Mesenteric fat pad (tissue), 1 donor: Measurements from ENCODE around the gene DYRK1B. TPM values are rescaled to one million over a fixed set of nuclear protein-coding genes. Genes with fewer than 3 reads are reported as not detected.
"Not testable (repeated sequence)": the region's sequence is repeated elsewhere in the genome, so short reads cannot be mapped to it uniquely, and the experiment has no call there.

Source experiments
- DNase-seq: peaks from one replicate; pipeline ENCODE4 v3.0.0-alpha.2; 2020; ENCODE audit warnings: low spot score
- total RNA-seq: library from RNA; stranded (reverse); fragmentation: NEBNext Ultra II Directional; extraction: Animal tissue kit (Norgen Biotek cat#: 25700); gene quantifications from one replicate; pipeline ENCODE4 v1.2.1, GENCODE V29; 2021
- donor health status: DM: yes; HTN: yes; CAD: no.

The DYRK1B gene
- total RNA-seq, 1 donor from 2014 or later, result 8.8 TPM

DNA sequence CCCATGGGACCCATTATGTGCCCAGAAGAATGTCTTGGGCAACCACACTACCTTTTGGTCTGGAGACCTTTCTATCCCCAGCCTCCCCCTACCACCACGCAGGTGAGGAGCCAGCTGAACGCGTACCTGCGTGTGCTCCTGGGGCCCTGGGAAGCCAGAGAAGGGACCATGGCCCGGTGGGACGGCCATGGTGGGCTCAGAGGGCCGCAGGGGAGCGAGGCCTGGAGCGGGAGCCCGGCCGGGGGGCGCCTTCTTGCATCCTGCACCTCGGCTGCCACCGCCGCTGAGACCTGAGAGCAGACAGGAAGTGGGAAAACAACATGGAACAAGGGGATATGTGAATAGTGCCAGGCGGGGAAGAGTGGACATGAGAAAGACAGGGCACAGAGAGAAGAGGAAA, 2.3 kb downstream of the DYRK1B start:
- DNase-seq, result peak; percentile 71

DNA sequence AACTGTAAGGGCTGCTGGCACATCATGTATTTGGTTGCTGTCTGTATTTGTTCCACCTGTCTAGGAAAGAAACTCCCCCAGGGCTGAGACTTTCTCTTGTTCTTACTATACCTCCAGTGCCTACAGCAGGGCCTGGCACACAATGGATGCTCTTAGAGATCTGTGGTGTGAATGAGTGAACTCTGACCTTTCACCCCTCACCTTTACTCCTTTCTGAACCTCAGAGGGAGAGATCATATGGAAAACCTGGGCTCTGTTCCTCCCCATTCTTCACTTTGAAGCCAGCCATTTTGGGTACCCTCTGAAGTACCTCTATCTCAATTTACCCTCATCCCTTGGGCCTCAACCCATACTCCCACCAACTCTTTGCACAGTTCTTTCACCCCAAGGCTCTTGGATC, 3.1 kb downstream of the DYRK1B start:
- no peak for DNase-seq

DNA sequence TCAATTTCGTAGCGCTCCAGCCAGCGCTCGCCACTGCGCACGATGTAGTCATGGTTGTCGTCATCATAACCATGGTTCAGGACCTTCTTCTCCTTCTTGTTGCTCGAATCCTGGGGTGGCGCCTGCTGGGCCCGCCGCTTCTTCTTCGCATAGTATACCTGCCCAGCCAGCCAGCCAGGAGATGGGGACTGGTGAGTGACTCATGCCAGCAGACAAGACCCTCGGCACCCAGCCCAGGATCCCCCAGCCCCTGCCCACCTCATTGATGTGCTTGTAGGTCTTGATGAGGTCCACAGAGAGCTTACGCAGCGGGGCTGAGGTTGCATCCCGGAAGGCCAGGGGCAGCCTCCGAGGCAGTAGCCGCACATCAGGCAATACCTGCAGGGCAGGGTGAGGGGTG, 3.6 kb downstream of the DYRK1B start:
- peak; percentile 84 for DNase-seq

DNA sequence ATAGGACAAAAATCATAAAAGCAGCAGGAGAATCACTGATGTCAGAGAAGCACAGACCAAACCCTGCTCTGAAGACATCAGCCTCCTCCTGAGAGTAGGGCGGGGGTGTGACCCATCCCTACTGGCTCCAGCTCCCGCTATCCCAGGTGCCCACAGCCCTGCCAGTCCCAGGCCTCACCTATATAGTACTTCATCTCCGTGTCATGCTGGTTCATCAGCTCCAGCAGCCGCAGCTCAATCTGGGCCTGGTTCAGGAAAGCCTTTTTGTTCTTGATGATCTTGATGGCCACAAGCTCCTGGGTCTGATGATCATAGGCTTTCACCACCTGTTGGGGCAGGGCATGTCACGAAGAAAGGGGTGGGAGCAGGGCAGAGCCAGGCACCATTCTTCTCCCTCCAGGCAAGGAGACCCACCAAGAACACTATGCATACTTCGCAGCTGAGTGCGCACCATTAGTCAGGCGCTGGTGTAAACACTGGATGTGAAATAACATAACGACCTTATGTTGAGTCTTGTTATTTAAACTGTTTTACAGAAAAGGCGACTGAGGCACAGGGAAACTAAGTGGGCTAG, 4.2 kb downstream of the DYRK1B start:
- DNase-seq, result peak; percentile 43

DNA sequence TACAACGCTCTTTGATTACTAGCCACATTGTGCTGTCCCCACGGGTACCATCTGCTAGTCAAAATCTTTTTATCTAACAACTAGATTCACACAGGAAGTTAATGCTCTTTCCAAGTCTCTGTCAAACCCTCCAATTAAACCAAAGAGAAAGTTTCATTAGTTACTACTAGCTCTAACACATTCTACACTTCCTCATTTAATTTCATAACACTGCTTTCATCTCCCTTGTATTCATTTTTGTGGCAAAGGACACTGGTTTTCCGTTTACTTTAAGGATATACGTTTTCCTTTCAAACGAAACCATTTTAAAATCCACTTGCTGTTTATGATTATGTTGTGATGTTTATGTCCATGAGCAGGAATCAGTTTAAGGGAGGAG, 5.3 kb downstream of the DYRK1B start:
- DNase-seq, result no peak

DNA sequence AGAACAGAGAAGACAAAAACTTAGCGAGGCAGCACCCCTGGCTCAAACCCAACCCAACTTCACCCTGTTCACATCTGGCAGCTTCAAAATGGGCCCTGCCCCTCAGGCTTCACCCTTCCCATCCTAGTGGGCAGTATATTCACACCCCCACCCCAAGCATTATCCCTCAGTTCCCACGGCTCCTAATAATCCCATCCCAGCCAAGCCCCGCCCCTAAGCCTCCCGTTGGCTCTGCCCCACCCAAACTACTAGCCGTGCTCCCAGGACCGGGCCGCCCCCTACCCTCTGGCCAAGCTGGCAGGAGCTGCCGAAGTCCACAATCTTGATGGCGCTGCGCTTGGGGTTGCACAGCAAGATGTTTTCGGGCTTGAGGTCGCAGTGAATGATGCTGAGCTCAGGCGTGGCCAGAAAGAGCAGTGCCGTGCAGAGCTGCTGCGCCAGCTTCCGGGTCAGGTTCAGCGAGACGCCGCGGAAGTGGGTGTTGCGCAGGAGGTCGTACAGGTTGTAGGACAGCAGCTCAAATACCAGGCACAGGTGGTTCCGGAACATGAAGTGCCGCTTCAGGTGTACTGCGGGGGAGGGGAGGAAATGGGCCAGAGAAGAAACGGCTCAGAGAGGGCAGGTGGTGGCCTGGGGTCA, 5.8 kb downstream of the DYRK1B start:
- peak; percentile 71 for DNase-seq

DNA sequence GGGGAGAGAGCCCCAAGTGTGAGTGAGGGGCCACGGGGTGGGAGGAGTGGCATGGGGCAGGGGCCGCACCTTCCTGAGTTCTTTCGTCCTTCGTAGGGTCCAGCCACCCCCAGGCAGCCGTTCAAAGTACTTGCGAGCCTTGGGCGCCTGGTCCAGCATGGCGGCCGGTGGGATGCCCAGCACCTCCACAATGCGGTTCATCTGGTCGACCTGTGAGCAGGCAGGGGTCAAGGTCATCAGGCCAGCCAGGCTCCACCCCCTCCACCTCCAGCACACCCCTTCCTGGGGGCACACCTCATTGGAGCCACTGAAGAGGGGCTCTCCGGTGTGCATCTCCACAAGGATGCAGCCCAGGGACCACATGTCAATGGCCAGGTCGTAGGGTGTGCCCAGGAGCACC, 6.7 kb downstream of the DYRK1B start:
- peak; percentile 76 for DNase-seq

DNA sequence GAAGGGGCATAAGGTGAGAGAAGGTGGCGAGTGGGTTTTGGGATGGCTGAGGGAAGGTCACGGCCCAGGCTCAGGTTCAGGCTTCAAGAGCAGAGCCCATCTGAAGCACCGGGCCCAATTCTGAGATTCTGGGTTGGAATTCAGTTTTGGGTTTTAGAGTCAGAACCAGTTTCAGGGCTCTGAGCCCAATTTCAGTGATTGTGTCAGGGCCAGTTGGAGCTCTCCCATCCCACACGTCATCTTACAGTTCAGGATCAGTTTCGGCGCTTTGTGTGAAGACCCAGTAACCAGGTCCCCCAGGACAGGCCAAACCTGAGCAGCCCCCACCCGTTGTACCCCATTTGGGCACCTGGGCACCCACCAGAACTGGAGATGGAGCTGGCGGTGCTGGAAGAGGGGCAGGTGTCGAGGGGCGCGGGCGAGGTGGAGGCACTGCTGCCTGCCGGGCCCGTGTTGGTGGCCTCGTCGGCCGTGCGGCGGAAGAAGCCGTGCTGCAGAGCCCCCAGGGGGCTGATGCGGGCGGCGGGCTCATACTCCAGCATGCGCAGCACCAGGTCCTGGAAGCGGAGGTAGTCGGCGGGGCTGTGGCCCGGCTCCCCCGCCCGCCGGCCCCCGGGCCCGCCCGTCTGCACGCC, 7.5 kb downstream of the DYRK1B start:
- peak; percentile 78 for DNase-seq

DNA sequence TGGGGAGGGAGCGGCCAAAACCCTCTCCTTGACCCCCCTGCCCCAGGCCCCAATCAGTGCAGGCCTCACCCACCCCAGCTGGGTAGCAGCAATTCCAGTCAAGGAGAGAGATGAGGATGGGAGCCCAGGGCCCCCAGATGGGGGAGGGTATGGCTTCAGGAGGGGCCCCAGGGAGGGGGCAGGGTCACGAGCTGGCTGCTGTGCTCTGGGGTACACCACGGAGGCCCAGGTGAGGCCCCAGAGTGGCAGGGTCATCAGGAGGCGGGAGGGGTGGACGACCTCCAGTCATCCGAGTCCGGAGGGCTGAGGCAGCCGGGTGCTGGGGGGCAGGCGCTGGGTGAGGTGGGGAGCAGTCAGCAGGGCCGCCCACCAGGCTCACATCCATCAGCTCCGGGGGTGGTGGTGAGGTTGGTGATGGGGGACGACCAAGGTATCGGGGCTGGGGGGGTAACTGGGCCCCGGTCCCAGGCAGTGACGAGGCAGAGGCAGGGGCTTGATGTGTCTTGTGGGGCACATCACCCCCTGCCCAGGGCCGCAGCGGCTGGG, 8.4 kb downstream of the DYRK1B start:
- peak; percentile 76 for DNase-seq

DNA sequence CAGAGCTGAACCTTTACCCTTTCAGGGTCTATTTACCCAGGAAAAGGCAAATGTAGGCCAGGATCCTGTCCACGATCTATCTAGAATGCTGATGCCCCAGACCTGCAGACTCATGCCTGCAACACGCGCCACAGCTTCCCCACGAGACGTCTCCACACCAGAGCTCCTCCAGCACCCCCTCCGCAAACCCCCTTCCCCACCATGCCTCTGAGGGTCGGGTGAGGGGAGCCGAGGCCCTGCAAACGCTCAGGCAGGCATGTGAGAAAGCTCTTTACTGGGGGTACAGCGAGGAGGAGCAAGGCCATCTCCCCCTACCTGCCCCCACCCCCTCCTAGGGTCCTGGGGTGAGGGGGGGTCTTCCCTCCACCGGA, 8.9 kb downstream of the DYRK1B start:
- peak; percentile 82 for DNase-seq

DNA sequence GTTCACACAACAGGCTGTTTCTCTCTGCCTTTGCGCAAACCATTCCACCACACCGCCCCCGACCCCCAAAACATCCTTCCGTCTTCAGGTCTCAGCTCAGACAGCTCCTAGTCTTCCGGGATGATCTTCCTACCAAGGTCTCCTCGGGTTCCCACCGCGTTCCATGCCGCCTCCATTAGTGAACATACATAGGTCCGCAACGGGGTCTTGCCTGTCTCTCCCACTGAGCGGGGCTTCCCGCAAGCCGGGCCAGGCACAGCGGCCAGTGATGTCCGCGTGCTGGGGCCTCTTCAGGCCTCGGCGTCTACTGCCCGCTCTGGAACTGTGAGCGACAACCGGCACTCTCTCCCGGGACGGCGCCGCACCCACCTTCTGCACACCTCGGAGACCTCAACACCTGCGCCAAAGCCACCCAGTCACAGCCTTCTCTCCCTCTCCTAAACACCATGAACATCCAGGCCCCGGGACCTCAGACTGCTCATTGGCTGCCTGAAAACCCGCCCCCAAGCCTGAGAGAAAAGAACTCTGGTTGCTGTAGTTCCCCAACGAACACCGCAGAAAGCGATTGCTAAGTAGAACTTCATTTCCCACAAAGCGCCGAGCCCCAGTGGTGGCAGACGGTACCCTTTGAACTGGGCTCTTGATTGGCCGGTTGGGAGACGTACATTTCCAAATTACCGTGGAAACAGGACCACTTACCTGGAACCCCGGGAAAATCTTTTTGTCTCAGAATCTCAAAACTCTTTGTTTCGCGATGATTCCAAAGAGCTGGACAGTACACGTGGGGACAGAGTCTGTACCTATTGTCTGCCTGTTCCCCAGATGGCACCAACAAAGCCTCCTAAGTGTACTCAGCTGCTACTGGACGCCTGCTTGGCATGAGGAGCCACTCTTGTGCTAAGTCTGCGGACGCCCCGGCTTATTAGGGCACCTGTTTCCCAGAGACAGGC, 9.5 kb downstream of the DYRK1B start:
- DNase-seq, result peak; percentile 92

DNA sequence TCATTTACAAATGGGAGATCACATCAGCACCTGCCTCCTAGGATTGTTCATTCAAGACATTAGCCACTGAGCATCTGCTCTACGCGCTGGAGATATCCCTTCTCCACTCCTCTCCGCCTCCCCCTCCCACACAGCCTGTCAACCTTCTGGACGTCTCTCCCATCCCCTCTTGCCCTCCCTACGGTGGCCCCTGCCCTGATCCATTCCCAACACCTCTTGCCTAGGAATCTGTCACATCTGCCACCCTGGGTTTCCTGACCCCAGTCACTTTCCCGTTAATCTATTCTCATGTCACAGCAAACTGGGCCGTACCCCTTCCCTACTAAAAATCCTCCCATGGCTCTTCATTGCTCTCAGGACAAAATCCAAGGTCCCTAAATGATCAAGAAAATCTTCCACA, 10.3 kb downstream of the DYRK1B start:
- DNase-seq, result peak; percentile 53

DNA sequence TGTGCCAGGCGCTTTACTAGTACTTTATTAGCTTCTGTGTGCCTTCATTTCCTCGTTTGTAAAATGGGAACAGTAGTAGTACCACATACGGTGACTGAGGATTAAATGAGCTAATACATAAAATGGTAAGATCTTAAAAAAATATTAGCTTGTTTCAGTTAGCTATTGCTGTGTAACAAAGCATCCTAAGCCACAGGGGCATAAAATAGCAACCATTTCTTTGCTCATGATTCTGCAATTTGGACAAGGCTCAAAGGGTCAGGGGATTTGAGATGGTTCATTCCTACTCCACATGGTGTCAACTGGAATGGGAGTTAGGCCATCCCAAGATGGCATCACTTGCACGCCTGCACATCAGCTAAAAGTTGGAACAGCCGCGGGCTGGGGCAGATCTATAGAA, 13.3 kb downstream of the DYRK1B start:
- DNase-seq, result no peak

DNA sequence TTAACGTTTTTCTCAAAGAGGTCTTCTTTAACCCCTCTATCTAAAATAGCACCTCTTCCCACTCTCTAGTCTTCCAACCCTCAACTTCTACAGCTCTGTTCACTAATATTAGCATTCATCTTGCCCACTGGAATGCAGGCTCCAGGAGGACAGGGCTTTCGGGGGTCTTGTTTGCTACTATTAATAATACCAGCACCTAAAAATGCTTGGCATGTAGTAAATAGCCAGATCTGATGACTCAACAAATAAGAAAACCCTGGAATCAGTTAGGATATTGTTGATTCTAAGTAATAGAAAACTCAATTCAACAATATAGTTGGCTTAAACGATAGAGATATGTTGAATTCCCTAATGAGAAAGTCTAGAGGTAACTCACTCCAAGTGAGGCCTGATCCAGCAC, 14.2 kb downstream of the DYRK1B start:
- no peak for DNase-seq

DNA sequence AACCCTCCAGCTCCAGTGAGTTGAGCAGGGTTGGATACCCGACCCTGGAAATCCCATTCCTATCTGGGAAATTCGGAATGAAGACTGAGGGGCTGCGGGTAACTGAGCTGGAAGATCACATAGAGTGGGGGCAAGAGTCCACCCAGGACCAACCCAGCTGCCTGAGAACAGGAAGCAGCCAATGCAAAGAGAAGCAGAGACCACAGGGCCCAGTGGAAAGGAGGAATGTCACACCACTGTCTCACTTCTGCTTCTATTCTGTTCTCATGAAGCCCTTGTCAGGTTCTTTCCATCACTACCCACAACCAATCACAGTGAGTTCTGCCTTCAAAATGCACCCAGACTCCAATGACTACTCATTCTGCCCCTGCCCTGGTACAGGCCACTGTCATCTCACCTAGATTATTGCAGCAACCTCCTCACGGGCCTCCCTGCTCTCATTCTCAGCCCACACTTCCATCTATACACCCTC, 15.3 kb downstream of the DYRK1B start:
- DNase-seq, result peak; percentile 51

DNA sequence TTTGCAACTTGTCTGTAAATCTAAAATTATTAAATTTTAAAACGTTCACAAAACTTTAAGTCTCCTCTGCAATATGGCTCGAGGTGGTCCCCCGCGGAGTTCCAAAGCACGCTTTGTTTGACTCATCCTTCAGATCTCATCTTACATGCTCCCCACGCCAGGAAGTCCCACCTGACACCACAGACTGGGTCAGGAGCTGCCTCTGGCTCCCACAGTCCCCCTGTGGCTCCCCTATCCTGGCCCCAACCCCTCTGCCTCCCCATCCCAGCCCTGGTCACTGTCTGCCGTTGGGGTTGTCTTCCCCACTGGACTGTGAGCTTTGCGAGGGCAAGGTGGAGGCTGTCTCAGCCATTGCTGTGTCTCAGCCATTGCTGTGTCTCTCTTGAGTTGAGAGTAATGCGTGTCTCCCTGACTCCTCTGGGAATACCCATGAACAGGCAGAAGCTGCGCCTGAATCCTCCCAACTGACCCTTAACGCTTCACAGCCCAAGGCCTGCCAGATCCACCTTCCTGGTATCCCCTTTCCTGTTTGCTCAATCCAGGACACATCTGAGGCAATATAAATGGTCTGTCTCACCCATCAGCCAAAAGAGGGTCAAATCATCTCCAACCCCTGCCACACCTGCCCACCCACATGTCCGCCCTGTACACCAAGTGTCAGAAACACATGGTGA, 15.9 kb downstream of the DYRK1B start:
- DNase-seq, result peak; percentile 84

DNA sequence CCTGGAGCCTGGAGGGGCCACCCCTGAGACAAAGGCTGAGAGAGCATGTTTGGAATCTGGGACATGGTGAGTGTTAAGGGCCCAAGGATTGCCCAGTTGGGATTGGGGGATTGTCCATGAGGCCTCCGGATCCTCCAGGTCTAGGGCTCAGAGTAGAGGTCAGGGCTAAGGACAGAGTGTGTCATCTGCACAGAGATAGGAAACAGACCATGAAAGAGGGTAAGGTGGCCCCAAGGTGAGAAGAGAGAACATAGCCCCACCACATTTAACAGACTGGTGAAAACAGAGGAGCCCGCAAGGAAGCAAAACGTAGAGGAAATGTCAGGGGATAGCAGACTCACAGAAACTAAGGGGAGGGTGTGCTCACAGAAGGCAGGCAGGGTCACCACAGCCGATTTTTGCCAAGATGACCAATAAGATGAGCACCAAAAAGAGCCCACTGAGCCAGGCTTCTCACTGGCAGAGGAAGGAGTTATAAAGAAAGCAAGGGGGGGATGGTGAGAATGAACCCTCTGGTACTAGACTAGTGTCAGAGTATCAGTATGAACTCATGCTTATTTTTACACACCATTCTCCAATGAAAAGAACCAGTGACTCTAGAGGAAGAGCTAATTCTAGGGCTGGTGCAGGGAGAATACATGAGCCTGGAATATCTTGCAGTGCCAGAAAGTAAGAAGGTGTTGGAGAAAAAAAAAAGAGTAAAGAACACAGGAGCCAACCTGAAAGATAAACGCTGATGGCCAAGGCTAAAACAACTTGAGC, 17.5 kb downstream of the DYRK1B start:
- no peak for DNase-seq

DNA sequence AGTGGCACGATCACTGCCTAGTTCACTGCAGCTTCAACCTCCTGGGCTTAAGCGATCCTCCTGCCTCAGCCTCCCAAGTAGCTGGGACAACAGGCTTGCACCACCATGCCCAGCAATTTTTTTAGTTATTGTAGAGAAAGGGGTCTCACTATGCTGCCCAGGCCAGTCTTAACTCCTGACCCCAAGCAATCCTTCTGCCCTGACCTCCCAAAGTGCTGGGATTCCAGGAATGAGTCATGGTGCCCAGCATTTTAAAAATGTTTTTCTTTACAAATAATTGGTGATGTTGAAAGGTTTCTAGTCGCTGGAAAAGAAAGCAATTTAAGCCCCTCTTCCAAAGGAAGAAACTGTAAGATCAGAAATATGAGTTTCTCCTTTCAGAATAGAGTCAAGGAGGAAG, 19.4 kb downstream of the DYRK1B start:
- no peak for DNase-seq

DNA sequence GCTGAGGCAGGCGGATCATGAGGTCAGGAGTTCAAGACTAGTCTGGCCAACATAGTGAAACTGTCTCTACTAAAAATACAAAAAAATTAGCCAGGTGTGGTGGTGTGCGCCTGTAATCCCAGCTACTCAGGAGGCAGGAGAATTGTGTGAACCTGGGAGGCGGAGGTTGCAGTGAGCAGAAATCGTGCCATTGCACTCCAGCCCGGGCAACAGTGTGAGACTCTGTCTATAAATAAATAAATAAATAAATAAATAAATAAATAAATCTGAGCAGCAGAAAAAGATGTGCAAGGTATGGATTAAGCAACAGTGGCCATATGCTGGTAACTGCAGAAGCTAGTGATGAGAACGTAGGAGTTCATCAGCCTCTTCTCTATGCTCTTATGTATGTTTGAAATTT, 19.9 kb downstream of the DYRK1B start:
- DNase-seq, result not testable (repeated sequence)
